HEK293 (cell line): ENCODE measurements around the gene SIX4.
A peak's percentile ranks its signal among the peaks of the same experiment; 100 is the strongest.

Experiments used
- IKZF3 ChIP-seq: fragments of 450-650 bp; IDR thresholded peaks from 2 replicates; pipeline ENCODE4 v1.5.0; 2018; ENCODE audit warnings: missing biosample characterization, mild to moderate bottlenecking, missing genetic modification characterization, moderate library complexity
- OSR2 ChIP-seq: fragments of 450-650 bp; formaldehyde crosslinking; IDR thresholded peaks from 2 replicates; pipeline ENCODE4 v1.5.1; 2016; ENCODE audit warnings: missing biosample characterization, missing genetic modification characterization
- RBAK ChIP-seq: fragments of 450-650 bp; formaldehyde crosslinking; IDR thresholded peaks from 2 replicates; pipeline ENCODE4 v1.5.1; 2016; ENCODE audit warnings: missing biosample characterization, missing genetic modification characterization
- SP3 ChIP-seq: fragments of 450-650 bp; formaldehyde crosslinking; IDR thresholded peaks from 2 replicates; pipeline ENCODE4 v1.5.1; 2016; ENCODE audit warnings: missing biosample characterization, missing genetic modification characterization
- TRIM28 ChIP-seq: IDR thresholded peaks from 2 replicates; pipeline ENCODE4 v1.6.1; 2011; ENCODE audit warnings: low read length, control low read depth, borderline replicate concordance
- WT1 ChIP-seq: fragments of 450-650 bp; formaldehyde crosslinking; IDR thresholded peaks from 2 replicates; pipeline ENCODE4 v1.5.1; 2016; ENCODE audit warnings: missing biosample characterization, missing genetic modification characterization
- YY1 ChIP-seq: fragments of 450-650 bp; formaldehyde crosslinking; IDR thresholded peaks from 2 replicates; pipeline ENCODE4 v1.5.1; 2018; ENCODE audit warnings: missing biosample characterization, missing genetic modification characterization
- ZBTB17 ChIP-seq: fragments of 450-650 bp; formaldehyde crosslinking; IDR thresholded peaks from 2 replicates; pipeline ENCODE4 v1.5.1; 2016; ENCODE audit warnings: missing biosample characterization, missing genetic modification characterization
- ZNF138 ChIP-seq: fragments of 450-650 bp; formaldehyde crosslinking; IDR thresholded peaks from 2 replicates; pipeline ENCODE4 v1.5.1; 2016; ENCODE audit warnings: missing biosample characterization, missing genetic modification characterization, borderline replicate concordance
- ZNF350 ChIP-seq: fragments of 450-650 bp; formaldehyde crosslinking; IDR thresholded peaks from 2 replicates; pipeline ENCODE4 v1.5.0; 2017; ENCODE audit warnings: missing biosample characterization, mild to moderate bottlenecking, missing genetic modification characterization
- ZNF426 ChIP-seq: fragments of 450-650 bp; formaldehyde crosslinking; IDR thresholded peaks from 2 replicates; pipeline ENCODE4 v1.5.1; 2017; ENCODE audit warnings: missing biosample characterization, missing genetic modification characterization, mild to moderate bottlenecking, inconsistent platforms, moderate library complexity
- ZNF514 ChIP-seq: fragments of 450-650 bp; formaldehyde crosslinking; IDR thresholded peaks from 2 replicates; pipeline ENCODE4 v1.5.1; 2016; ENCODE audit warnings: missing biosample characterization, missing genetic modification characterization
- ZNF529 ChIP-seq: fragments of 450-650 bp; formaldehyde crosslinking; IDR thresholded peaks from 2 replicates; pipeline ENCODE4 v1.5.1; 2017; ENCODE audit warnings: missing genetic modification characterization, missing biosample characterization; ENCODE audit not compliant: insufficient replicate concordance
- ZNF626 ChIP-seq: fragments of 450-650 bp; sonication (Bioruptor Pico); formaldehyde crosslinking; IDR thresholded peaks from 2 replicates; pipeline ENCODE4 v1.5.1; 2018; ENCODE audit warnings: missing biosample characterization, missing genetic modification characterization, inconsistent platforms
- ZNF654 ChIP-seq: fragments of 450-650 bp; formaldehyde crosslinking; IDR thresholded peaks from 2 replicates; pipeline ENCODE4 v1.5.1; 2016; ENCODE audit warnings: low read depth, missing biosample characterization, missing genetic modification characterization
- ZNF664 ChIP-seq: fragments of 450-650 bp; formaldehyde crosslinking; IDR thresholded peaks from 2 replicates; pipeline ENCODE4 v1.5.1; 2016; ENCODE audit warnings: missing biosample characterization, missing genetic modification characterization
- ZNF670 ChIP-seq: fragments of 450-650 bp; formaldehyde crosslinking; IDR thresholded peaks from 2 replicates; pipeline ENCODE4 v1.5.1; 2016; ENCODE audit warnings: missing biosample characterization, missing genetic modification characterization, low read depth
- ZNF677 ChIP-seq: fragments of 450-650 bp; IDR thresholded peaks from 2 replicates; pipeline ENCODE4 v1.5.0; 2018; ENCODE audit warnings: missing biosample characterization, mild to moderate bottlenecking, missing genetic modification characterization, moderate library complexity
- ZNF776 ChIP-seq: fragments of 450-650 bp; formaldehyde crosslinking; IDR thresholded peaks from 2 replicates; pipeline ENCODE4 v1.5.0; 2017; ENCODE audit warnings: missing biosample characterization, missing genetic modification characterization, borderline replicate concordance
- TF ChIP-seq, protein P1 (sequence below): fragments of 450-650 bp; formaldehyde crosslinking; IDR thresholded peaks from 2 replicates; pipeline ENCODE4 v1.5.1; 2016; ENCODE audit warnings: missing biosample characterization, missing genetic modification characterization, borderline replicate concordance
- TF ChIP-seq, protein P2 (sequence below): fragments of 450-650 bp; formaldehyde crosslinking; IDR thresholded peaks from 2 replicates; pipeline ENCODE4 v1.5.1; 2016; ENCODE audit warnings: missing biosample characterization, missing genetic modification characterization, borderline replicate concordance
- TF ChIP-seq, protein P3 (sequence below): fragments of 450-650 bp; formaldehyde crosslinking; IDR thresholded peaks from 2 replicates; pipeline ENCODE4 v1.5.1; 2016; ENCODE audit warnings: missing biosample characterization, missing genetic modification characterization
- TF ChIP-seq, protein P4 (sequence below): fragments of 450-650 bp; formaldehyde crosslinking; IDR thresholded peaks from 2 replicates; pipeline ENCODE4 v1.5.1; 2016; ENCODE audit warnings: missing biosample characterization, missing genetic modification characterization
- TF ChIP-seq, protein P5 (sequence below): fragments of 450-650 bp; formaldehyde crosslinking; IDR thresholded peaks from 2 replicates; pipeline ENCODE4; 2016; ENCODE audit warnings: missing biosample characterization, missing genetic modification characterization
- TF ChIP-seq, protein P6 (sequence below): fragments of 450-650 bp; formaldehyde crosslinking; IDR thresholded peaks from 2 replicates; pipeline ENCODE4 v1.5.1; 2017; ENCODE audit warnings: missing biosample characterization, missing genetic modification characterization
- TF ChIP-seq, protein P7 (sequence below): fragments of 450-650 bp; formaldehyde crosslinking; IDR thresholded peaks from 2 replicates; pipeline ENCODE4 v1.5.1; 2016; ENCODE audit warnings: missing biosample characterization, missing genetic modification characterization

Gene SIX4

DNA sequence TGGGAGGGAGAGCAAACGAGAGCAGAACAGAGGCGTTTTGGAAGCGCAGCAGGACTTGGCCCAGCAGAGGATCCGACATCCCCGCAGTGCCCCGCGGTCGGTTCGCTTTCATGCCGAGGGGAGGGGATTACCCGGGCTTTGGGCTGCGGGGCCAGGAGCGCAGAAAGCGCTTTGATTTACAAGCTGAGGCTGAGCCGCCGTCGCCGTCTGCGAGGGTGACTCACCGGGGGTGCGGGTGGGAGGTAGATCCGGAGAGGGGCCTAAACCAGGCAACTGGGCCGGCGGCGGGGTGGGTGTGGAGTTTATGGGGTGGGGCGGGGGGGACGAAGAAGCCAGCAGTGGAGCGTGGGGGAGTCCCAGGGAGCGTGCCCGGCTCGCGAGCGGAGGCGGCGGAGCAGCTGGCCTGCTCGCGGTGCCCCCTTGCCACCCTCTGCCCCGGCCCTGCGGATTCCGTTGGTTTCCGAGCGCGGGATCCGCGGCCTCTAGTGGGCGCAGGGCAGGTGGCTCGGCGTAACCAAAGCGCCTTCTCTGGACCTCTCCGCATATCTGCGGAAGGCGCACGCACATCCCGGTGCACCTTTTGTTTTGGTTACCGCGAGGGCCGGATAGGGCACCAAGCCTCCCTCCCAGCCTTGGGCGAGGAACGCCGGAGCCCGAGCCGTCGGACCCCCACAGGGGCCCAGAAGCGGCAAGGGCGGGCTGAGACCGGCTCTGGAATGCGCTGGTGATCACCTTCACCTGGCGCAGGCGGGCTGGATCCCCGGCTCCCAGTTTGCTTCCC, 2.6 kb downstream of the SIX4 start (continued):
- TF ChIP-seq, protein P1, sequence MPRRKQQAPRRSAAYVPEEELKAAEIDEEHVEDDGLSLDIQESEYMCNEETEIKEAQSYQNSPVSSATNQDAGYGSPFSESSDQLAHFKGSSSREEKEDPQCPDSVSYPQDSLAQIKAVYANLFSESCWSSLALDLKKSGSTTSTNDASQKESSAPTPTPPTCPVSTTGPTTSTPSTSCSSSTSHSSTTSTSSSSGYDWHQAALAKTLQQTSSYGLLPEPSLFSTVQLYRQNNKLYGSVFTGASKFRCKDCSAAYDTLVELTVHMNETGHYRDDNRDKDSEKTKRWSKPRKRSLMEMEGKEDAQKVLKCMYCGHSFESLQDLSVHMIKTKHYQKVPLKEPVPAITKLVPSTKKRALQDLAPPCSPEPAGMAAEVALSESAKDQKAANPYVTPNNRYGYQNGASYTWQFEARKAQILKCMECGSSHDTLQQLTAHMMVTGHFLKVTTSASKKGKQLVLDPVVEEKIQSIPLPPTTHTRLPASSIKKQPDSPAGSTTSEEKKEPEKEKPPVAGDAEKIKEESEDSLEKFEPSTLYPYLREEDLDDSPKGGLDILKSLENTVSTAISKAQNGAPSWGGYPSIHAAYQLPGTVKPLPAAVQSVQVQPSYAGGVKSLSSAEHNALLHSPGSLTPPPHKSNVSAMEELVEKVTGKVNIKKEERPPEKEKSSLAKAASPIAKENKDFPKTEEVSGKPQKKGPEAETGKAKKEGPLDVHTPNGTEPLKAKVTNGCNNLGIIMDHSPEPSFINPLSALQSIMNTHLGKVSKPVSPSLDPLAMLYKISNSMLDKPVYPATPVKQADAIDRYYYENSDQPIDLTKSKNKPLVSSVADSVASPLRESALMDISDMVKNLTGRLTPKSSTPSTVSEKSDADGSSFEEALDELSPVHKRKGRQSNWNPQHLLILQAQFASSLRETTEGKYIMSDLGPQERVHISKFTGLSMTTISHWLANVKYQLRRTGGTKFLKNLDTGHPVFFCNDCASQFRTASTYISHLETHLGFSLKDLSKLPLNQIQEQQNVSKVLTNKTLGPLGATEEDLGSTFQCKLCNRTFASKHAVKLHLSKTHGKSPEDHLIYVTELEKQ (tag by site-specific recombination) = no peak
- TF ChIP-seq IKZF3 (tag by site-specific recombination) = no peak
- no peak for TF ChIP-seq ZNF514 (tag by site-specific recombination)
- TF ChIP-seq ZNF776 (tag by site-specific recombination) = no peak
- no peak for TF ChIP-seq ZNF677
- 0 out of 2 replicates have a peak, but pooled peaks have one; percentile 19 for TF ChIP-seq WT1 (tag by site-specific recombination)
- TF ChIP-seq, protein P2, sequence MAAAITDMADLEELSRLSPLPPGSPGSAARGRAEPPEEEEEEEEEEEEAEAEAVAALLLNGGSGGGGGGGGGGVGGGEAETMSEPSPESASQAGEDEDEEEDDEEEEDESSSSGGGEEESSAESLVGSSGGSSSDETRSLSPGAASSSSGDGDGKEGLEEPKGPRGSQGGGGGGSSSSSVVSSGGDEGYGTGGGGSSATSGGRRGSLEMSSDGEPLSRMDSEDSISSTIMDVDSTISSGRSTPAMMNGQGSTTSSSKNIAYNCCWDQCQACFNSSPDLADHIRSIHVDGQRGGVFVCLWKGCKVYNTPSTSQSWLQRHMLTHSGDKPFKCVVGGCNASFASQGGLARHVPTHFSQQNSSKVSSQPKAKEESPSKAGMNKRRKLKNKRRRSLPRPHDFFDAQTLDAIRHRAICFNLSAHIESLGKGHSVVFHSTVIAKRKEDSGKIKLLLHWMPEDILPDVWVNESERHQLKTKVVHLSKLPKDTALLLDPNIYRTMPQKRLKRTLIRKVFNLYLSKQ (tag by site-specific recombination) = no peak
- TF ChIP-seq, protein P3, sequence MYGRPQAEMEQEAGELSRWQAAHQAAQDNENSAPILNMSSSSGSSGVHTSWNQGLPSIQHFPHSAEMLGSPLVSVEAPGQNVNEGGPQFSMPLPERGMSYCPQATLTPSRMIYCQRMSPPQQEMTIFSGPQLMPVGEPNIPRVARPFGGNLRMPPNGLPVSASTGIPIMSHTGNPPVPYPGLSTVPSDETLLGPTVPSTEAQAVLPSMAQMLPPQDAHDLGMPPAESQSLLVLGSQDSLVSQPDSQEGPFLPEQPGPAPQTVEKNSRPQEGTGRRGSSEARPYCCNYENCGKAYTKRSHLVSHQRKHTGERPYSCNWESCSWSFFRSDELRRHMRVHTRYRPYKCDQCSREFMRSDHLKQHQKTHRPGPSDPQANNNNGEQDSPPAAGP (tag by site-specific recombination) = no peak
- TF ChIP-seq YY1 = no peak
- TF ChIP-seq, protein P4, sequence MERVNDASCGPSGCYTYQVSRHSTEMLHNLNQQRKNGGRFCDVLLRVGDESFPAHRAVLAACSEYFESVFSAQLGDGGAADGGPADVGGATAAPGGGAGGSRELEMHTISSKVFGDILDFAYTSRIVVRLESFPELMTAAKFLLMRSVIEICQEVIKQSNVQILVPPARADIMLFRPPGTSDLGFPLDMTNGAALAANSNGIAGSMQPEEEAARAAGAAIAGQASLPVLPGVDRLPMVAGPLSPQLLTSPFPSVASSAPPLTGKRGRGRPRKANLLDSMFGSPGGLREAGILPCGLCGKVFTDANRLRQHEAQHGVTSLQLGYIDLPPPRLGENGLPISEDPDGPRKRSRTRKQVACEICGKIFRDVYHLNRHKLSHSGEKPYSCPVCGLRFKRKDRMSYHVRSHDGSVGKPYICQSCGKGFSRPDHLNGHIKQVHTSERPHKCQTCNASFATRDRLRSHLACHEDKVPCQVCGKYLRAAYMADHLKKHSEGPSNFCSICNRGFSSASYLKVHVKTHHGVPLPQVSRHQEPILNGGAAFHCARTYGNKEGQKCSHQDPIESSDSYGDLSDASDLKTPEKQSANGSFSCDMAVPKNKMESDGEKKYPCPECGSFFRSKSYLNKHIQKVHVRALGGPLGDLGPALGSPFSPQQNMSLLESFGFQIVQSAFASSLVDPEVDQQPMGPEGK (tag by site-specific recombination) = peak; percentile 77; the same call in 1 of the 2 replicates
- no peak for TF ChIP-seq ZNF664
- peak; percentile 30; the same call in 1 of the 2 replicates for TF ChIP-seq SP3 (tag by site-specific recombination)
- TF ChIP-seq ZNF426 (tag by site-specific recombination) = no peak
- TF ChIP-seq ZNF529 (tag by site-specific recombination) = no peak
- no peak for TF ChIP-seq RBAK (tag by site-specific recombination)
- no peak for TF ChIP-seq ZNF350 (tag by site-specific recombination)
- TF ChIP-seq OSR2 (tag by site-specific recombination) = no peak
- no peak for TF ChIP-seq ZNF626 (tag by site-specific recombination)
- TF ChIP-seq TRIM28 = no peak
- TF ChIP-seq ZNF654 = no peak
- peak; percentile 37; the same call in 1 of the 2 replicates for TF ChIP-seq ZBTB17 (tag by site-specific recombination)
- TF ChIP-seq ZNF670 (tag by site-specific recombination) = no peak
- TF ChIP-seq, protein P5, sequence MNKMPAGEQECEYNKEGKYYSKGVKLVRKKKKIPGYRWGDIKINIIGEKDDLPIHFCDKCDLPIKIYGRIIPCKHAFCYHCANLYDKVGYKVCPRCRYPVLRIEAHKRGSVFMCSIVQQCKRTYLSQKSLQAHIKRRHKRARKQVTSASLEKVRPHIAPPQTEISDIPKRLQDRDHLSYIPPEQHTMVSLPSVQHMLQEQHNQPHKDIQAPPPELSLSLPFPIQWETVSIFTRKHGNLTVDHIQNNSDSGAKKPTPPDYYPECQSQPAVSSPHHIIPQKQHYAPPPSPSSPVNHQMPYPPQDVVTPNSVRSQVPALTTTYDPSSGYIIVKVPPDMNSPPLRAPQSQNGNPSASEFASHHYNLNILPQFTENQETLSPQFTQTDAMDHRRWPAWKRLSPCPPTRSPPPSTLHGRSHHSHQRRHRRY (tag by site-specific recombination) = no peak
- TF ChIP-seq ZNF138 = no peak
- TF ChIP-seq, protein P6, sequence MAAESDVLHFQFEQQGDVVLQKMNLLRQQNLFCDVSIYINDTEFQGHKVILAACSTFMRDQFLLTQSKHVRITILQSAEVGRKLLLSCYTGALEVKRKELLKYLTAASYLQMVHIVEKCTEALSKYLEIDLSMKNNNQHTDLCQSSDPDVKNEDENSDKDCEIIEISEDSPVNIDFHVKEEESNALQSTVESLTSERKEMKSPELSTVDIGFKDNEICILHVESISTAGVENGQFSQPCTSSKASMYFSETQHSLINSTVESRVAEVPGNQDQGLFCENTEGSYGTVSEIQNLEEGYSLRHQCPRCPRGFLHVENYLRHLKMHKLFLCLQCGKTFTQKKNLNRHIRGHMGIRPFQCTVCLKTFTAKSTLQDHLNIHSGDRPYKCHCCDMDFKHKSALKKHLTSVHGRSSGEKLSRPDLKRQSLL (tag by site-specific recombination) = no peak
- TF ChIP-seq, protein P7, sequence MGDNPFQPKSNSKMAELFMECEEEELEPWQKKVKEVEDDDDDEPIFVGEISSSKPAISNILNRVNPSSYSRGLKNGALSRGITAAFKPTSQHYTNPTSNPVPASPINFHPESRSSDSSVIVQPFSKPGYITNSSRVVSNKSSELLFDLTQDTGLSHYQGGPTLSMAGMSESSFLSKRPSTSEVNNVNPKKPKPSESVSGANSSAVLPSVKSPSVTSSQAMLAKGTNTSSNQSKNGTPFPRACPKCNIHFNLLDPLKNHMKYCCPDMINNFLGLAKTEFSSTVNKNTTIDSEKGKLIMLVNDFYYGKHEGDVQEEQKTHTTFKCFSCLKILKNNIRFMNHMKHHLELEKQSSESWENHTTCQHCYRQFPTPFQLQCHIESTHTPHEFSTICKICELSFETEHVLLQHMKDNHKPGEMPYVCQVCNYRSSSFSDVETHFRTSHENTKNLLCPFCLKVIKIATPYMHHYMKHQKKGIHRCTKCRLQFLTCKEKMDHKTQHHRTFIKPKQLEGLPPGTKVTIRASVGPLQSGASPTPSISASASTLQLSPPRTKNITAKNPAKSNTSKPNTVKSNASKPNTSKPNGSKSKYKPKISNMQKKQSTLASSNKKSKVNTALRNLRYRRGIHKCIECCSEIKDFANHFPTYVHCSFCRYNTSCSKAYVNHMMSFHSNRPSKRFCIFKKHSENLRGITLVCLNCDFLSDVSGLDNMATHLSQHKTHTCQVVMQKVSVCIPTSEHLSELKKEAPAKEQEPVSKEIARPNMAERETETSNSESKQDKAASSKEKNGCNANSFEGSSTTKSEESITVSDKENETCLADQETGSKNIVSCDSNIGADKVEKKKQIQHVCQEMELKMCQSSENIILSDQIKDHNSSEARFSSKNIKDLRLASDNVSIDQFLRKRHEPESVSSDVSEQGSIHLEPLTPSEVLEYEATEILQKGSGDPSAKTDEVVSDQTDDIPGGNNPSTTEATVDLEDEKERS (tag by site-specific recombination) = no peak
